Measurements from ENCODE around the gene TPI1. TPM values are rescaled to one million over a fixed set of nuclear protein-coding genes. Genes with fewer than 3 reads are reported as not detected.

Gene TPI1
- total RNA-seq, 1 experiment from 2014 or later, result 1,177 TPM

DNA sequence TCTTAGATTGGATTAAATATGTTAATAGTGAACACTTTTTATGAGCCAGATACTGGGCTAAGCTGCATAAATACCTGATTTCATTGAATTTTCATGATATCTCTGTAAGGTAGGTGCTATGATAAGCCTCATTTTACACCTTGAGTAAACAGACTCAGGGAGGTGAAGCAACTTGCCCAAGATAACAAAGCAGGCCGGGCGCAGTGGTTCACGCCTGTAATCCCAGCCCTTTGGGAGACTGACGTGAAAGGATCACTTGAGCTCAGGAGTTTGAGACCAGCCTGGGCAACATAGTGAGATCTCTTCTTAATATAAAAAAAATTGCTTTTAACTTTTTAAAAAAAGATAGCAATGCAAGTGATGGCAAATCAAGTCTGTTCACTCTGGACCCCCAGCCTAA lies 25.3 kb upstream of the TPI1 start:
- DNase-seq, result no peak
- Histone ChIP-seq H3K79me1 (ENCODE audit: insufficient read depth, low read depth, low read length, poor library complexity, severe bottlenecking) (no peaks in the 10 kb centered on the region), H4K8ac (replicated peaks; ENCODE audit: insufficient read length, low read depth, low read length) (no peak overlapping the region), H3T11ph (ENCODE audit: low read length) (no peak overlapping the region), H2BK12ac (ENCODE audit: insufficient read length, low read depth, low read length) (no peak overlapping the region), H3K23me2 (ENCODE audit: insufficient read length, low read depth, low read length, poor library complexity, severe bottlenecking) (no peaks in the 10 kb centered on the region), H3K56ac (ENCODE audit: insufficient read length, low read depth, low read length) (no peak overlapping the region), H3K4ac (ENCODE audit: low read depth, low read length) (no peak overlapping the region), H2BK15ac (ENCODE audit: low read depth, low read length) (no peak overlapping the region), H3K23ac (ENCODE audit: insufficient read length, low read depth, low read length) (no peak overlapping the region), H3K14ac (ENCODE audit: insufficient read depth, low read length) (no peak overlapping the region), H3K79me2 (ENCODE audit: insufficient read depth, low read length) (no peaks in the 10 kb centered on the region), H2AK5ac (ENCODE audit: insufficient read length, low read length) (no peak overlapping the region), H2BK5ac (ENCODE audit: insufficient read length, low read length) (no peak overlapping the region), H2AFZ (ENCODE audit: low read length) (no peak overlapping the region), H4K5ac (ENCODE audit: insufficient read length, low read depth, low read length) (no peak overlapping the region), H4K91ac (ENCODE audit: insufficient read length, low read depth, low read length) (no peak overlapping the region), H3K27ac (ENCODE audit: insufficient read length, low read depth, low read length) (no peak overlapping the region), H2BK120ac (ENCODE audit: low read depth, low read length, poor library complexity, severe bottlenecking) (no peak overlapping the region), H2BK20ac (ENCODE audit: low read depth, low read length, poor library complexity, severe bottlenecking) (no peak overlapping the region), H3K4me1 (ENCODE audit: insufficient read depth, low read length) (no peaks in the 10 kb centered on the region), H3K9ac (ENCODE audit: extremely low read depth, insufficient read length, low read length) (no peak overlapping the region), H3K18ac (ENCODE audit: insufficient read length, low read depth, low read length) (no peak overlapping the region), H3K27me3 (ENCODE audit: insufficient read depth, low read length) (no peaks in the 10 kb centered on the region), H3K4me2 (ENCODE audit: insufficient read depth, insufficient read length, low read length) (no peak overlapping the region), H4K20me1 (ENCODE audit: control insufficient read depth, insufficient read depth, insufficient read length) (no peaks in the 10 kb centered on the region), H3K9me3 (ENCODE audit: control insufficient read depth, low read depth, low read length) (no peaks in the 10 kb centered on the region)
- Mint-ChIP-seq H3K4me1 (peaks cover 4 to 21% of the 10 kb centered on the region in 2 experiments; a peak in 3 of 4 replicates), H3K27ac (no peak overlapping the region), H3K27me3 (ENCODE audit: low read depth) (no peaks in the 10 kb centered on the region), H3K4me3 (no peak overlapping the region), H3K9me3 (no peaks in the 10 kb centered on the region; a peak in 1 of 5 replicates), H3K36me3 (ENCODE audit: insufficient read depth in 1 of 3, low read depth in 3 of 3) (peaks cover 28 to 75% (median 70%) of the 10 kb centered on the region in 3 experiments)
- TF ChIP-seq, protein P1, sequence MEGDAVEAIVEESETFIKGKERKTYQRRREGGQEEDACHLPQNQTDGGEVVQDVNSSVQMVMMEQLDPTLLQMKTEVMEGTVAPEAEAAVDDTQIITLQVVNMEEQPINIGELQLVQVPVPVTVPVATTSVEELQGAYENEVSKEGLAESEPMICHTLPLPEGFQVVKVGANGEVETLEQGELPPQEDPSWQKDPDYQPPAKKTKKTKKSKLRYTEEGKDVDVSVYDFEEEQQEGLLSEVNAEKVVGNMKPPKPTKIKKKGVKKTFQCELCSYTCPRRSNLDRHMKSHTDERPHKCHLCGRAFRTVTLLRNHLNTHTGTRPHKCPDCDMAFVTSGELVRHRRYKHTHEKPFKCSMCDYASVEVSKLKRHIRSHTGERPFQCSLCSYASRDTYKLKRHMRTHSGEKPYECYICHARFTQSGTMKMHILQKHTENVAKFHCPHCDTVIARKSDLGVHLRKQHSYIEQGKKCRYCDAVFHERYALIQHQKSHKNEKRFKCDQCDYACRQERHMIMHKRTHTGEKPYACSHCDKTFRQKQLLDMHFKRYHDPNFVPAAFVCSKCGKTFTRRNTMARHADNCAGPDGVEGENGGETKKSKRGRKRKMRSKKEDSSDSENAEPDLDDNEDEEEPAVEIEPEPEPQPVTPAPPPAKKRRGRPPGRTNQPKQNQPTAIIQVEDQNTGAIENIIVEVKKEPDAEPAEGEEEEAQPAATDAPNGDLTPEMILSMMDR (conservative IDR thresholded peaks at IDR 0.05), result no peak
- no CpG with 5 or more reads among the region's 4 CpGs for WGBS (ENCODE audit: extremely low coverage, insufficient read length, low lambda C conversion rate)
